H1 (cell line): ENCODE data around the gene FN3KRP. TPM values are rescaled to one million over a fixed set of nuclear protein-coding genes. Genes with fewer than 3 reads are reported as not detected.

Source experiments
- BRCA1 ChIP-seq: IDR thresholded peaks from 2 replicates; pipeline ENCODE4 v1.6.1; 2012; ENCODE audit warnings: low read depth, low read length, improper control_type of control experiment
- EP300 ChIP-seq, 2 experiments: IDR thresholded peaks; 1 replicate in 1 of 2; 2 replicates in 1 of 2; pipeline ENCODE4 v1.6.1; 2011 to 2012; ENCODE audit warnings: low read depth in 2 of 2, low read length in 2 of 2, mild to moderate bottlenecking in 2 of 2, borderline replicate concordance in 1 of 2, inconsistent platforms in 1 of 2, moderate library complexity in 1 of 2
- JUN ChIP-seq: IDR thresholded peaks from 2 replicates; pipeline ENCODE4 v1.6.1; 2011; ENCODE audit warnings: low read depth, mild to moderate bottlenecking, improper control_type of control experiment, low read length
- KDM5A ChIP-seq: fragments of 200-600 bp; IDR thresholded peaks from 2 replicates; pipeline ENCODE4 v1.7.1; 2012; ENCODE audit warnings: mild to moderate bottlenecking, low read length, inconsistent platforms, mixed read lengths
- NRF1 ChIP-seq: IDR thresholded peaks from 2 replicates; pipeline ENCODE4 v1.6.1; 2011; ENCODE audit warnings: mild to moderate bottlenecking, low read depth, low read length, improper control_type of control experiment
- SIRT6 ChIP-seq: IDR thresholded peaks from one replicate; pipeline ENCODE4 v1.7.1; 2012; ENCODE audit warnings: low read length, inconsistent platforms
- polyA plus RNA-seq, 7 experiments: library from polyadenylated mRNA; depleted of rRNA in 3 of 7; stranded (reverse) in 5 of 7; unstranded in 2 of 7; fragments of >200 nt in 5 of 7; fragments of 200-250 nt in 2 of 7; gene quantifications; 1 replicate in 5 of 7; 2 replicates in 1 of 7; 4 replicates in 1 of 7; pipeline versions ENCODE4 v1.2.1 to v1.2.3, GENCODE V29; 2011 to 2013; ENCODE audit warnings: missing spikeins in 2 of 7, mixed read lengths in 2 of 7
- total RNA-seq: library from RNA; stranded (reverse); fragmentation: NEBNext Ultra II Directional; extraction: Animal tissue kit (Norgen Biotek cat#: 25700); gene quantifications from 2 replicates; pipeline ENCODE4 v1.2.1, GENCODE V29; 2021

The FN3KRP gene
- total and polyA plus RNA-seq, 2 of the 8 experiments (the other 6 are each of a cell fraction or from before 2014, with no cell fraction given) = 18.1 to 21.4 TPM

GRCh38 chr17:82709024-82709675, 7.4 kb upstream of the FN3KRP start (continued):
- no peak for TF ChIP-seq EP300 (IDR thresholded peaks at IDR 0.05; ENCODE audit: borderline replicate concordance in 1 of 2, low read depth in 2 of 2, low read length in 2 of 2)
- TF ChIP-seq NRF1 = no peak
- TF ChIP-seq KDM5A = no peak
- TF ChIP-seq JUN = no peak
- no peak for TF ChIP-seq SIRT6
- TF ChIP-seq BRCA1 = no peak
